Measurements from ENCODE around the gene RAB3A. TPM values are rescaled to one million over a fixed set of nuclear protein-coding genes. Genes with fewer than 3 reads are reported as not detected.

The RAB3A gene
- total and polyA plus RNA-seq, 9 of the 15 experiments (the other 6 are each of a cell fraction or from before 2014, with no cell fraction given), result 0.17 to 5.1 (median 0.90) TPM; not detected in 1

GRCh38 chr19:18192673-18193387 lies 11.0 kb downstream of the RAB3A start, which contains the start of gene MPV17L2 (continued):
- no peak for TF ChIP-seq ZBTB40 (IDR thresholded peaks at IDR 0.05)
- no peak for TF ChIP-seq ZBTB40 (CRISPR knock-in tag; IDR thresholded peaks at IDR 0.05)
- TF ChIP-seq ASH1L (IDR thresholded peaks at IDR 0.05; ENCODE audit: borderline replicate concordance, low read depth, partially characterized antibody), result peak; percentile 99
- TF ChIP-seq SFPQ (IDR thresholded peaks at IDR 0.05; ENCODE audit: low read depth, low read length), result no peak
- no peak for TF ChIP-seq DMBX1 (CRISPR knock-in tag; IDR thresholded peaks at IDR 0.05; ENCODE audit: borderline replicate concordance)
- TF ChIP-seq NR4A1 (CRISPR knock-in tag; IDR thresholded peaks at IDR 0.05), result no peak
- peak; percentile 72; the same call in 1 of the 2 replicates for TF ChIP-seq NR4A1 (tag; IDR thresholded peaks at IDR 0.05)
- no peak for TF ChIP-seq PTRF (tag; IDR thresholded peaks at IDR 0.05)
